ENCODE results near the gene PTPRE.

- no peak for TF ChIP-seq CTCF (conservative IDR thresholded peaks at IDR 0.05; ENCODE audit: low read depth, low read length)
- TF ChIP-seq POLR2A (IDR thresholded peaks at IDR 0.05; ENCODE audit: low read depth, low read length): no peak
- TF ChIP-seq MXI1 (IDR thresholded peaks at IDR 0.05; ENCODE audit: borderline replicate concordance, low read depth, low read length): no peak
- no peak for TF ChIP-seq MAFK (IDR thresholded peaks at IDR 0.05; ENCODE audit: low read depth, low read length)
- TF ChIP-seq CEBPB (IDR thresholded peaks at IDR 0.05; ENCODE audit: low read depth, low read length): no peak
- TF ChIP-seq RFX5 (IDR thresholded peaks at IDR 0.05; ENCODE audit: low read depth, low read length): no peak
- no peak for TF ChIP-seq SMC3 (IDR thresholded peaks at IDR 0.05; ENCODE audit: low read depth, low read length)
- no peak for TF ChIP-seq NFE2L2 (IDR thresholded peaks at IDR 0.05; ENCODE audit: low read depth, low read length)
- no peak for TF ChIP-seq USF2 (IDR thresholded peaks at IDR 0.05; ENCODE audit: low read depth, low read length)
- TF ChIP-seq FOS (IDR thresholded peaks at IDR 0.05; ENCODE audit: low read depth, low read length): no peak
- no peak for TF ChIP-seq RCOR1 (IDR thresholded peaks at IDR 0.05; ENCODE audit: insufficient replicate concordance, low read length)
- TF ChIP-seq ELK1 (IDR thresholded peaks at IDR 0.05; ENCODE audit: borderline replicate concordance, low read depth, low read length): no peak
- no peak for TF ChIP-seq RAD21 (IDR thresholded peaks at IDR 0.05; ENCODE audit: low read length)
- TF ChIP-seq BHLHE40 (IDR thresholded peaks at IDR 0.05; ENCODE audit: low read depth, low read length): no peak
Measured at GRCh38 chr10:127952575-127952869, 45.6 kb downstream of the PTPRE start.
